PC-3 (cell line): ENCODE measurements around the gene ARL14. TPM values are rescaled to one million over a fixed set of nuclear protein-coding genes. Genes with fewer than 3 reads are reported as not detected.
A peak's percentile ranks its signal among the peaks of the same experiment; 100 is the strongest.

Experiments
- ATAC-seq: fragments of 200-7000 bp; cut with Tn5 transposase; 2 replicates; pipeline ENCODE4 v1.9.1; 2020; ENCODE audit warnings: mild to moderate bottlenecking, moderate library complexity
- BruUV-seq: library from RNA; stranded (reverse); fragments of 400-500 nt; replicated peaks from 2 replicates; lab custom pipeline; 2021; lab: Mats Ljungman, UMichigan
- CTCF ChIA-PET: fragments of 300-600 bp; sonication (Branson Sonifier 250); formaldehyde crosslinking; loops from one replicate; lab custom pipeline; 2022; ENCODE audit warnings: antibody characterized with exemption; lab: Charles Lee
- POLR2A ChIA-PET: fragments of 300-600 bp; sonication (Branson Sonifier 250); formaldehyde crosslinking; loops from one replicate; lab custom pipeline; 2022; ENCODE audit warnings: antibody characterized with exemption; ENCODE audit not compliant: unreplicated experiment; lab: Charles Lee
- DNase-seq: peaks from one replicate; pipeline ENCODE4 v3.0.0-alpha.2; 2015
- H2AFZ ChIP-seq: fragments of 300-600 bp; sonication (generic); 2 replicates; pipeline ENCODE4 v1.6.0; 2016; ENCODE audit warnings: antibody characterized with exemption, low read length
- H3F3A ChIP-seq: fragments of 300-600 bp; sonication (generic); one replicate; pipeline ENCODE4 v1.6.0; 2017; ENCODE audit warnings: antibody characterized with exemption, low read length, control low read depth, mild to moderate bottlenecking; ENCODE audit not compliant: unreplicated experiment
- H3K27ac ChIP-seq: fragments of 300-600 bp; sonication (generic); 2 replicates; pipeline ENCODE4 v1.5.1; 2016; ENCODE audit warnings: mild to moderate bottlenecking, low read length
- H3K27me3 ChIP-seq: fragments of 300-600 bp; sonication (generic); 2 replicates; pipeline ENCODE4 v1.6.1; 2016; ENCODE audit warnings: low read length, mixed read lengths
- H3K36me3 ChIP-seq: fragments of 300-600 bp; sonication (generic); 2 replicates; pipeline ENCODE4 v1.6.1; 2016; ENCODE audit warnings: low read depth, mixed run types, low read length, mixed read lengths
- H3K4me1 ChIP-seq: fragments of 300-600 bp; sonication (generic); 2 replicates; pipeline ENCODE4 v1.5.1; 2016; ENCODE audit warnings: low read length; ENCODE audit not compliant: insufficient read depth
- H3K4me2 ChIP-seq: fragments of 300-600 bp; sonication (generic); 2 replicates; pipeline ENCODE4 v1.6.0; 2016; ENCODE audit warnings: low read length
- H3K4me3 ChIP-seq: fragments of 300-600 bp; sonication (generic); 2 replicates; pipeline ENCODE4 v1.5.1; 2016; ENCODE audit warnings: mild to moderate bottlenecking, low read length, mixed read lengths
- H3K79me2 ChIP-seq: fragments of 300-600 bp; sonication (generic); 2 replicates; pipeline ENCODE4 v1.6.1; 2017; ENCODE audit warnings: low read length, mixed read lengths
- H3K9ac ChIP-seq: fragments of 300-600 bp; sonication (generic); 2 replicates; pipeline ENCODE4 v1.6.0; 2016; ENCODE audit warnings: mild to moderate bottlenecking, low read length
- H3K9me2 ChIP-seq: fragments of 300-600 bp; sonication (generic); replicated peaks from 2 replicates; pipeline ENCODE4 v1.6.1; 2016; ENCODE audit warnings: mixed run types, low read length, mixed read lengths
- H3K9me3 ChIP-seq: fragments of 300-600 bp; sonication (generic); 2 replicates; pipeline ENCODE4 v1.6.1; 2016; ENCODE audit warnings: low read length, mixed read lengths
- H4K20me1 ChIP-seq: fragments of 300-600 bp; sonication (generic); 2 replicates; pipeline ENCODE4 v1.6.1; 2016; ENCODE audit warnings: low read length, mixed read lengths
- EZH2 ChIP-seq: fragments of 300-600 bp; sonication (generic); IDR thresholded peaks from one replicate; pipeline ENCODE4 v1.6.1; 2017; ENCODE audit warnings: antibody characterized with exemption, mild to moderate bottlenecking, low read length; ENCODE audit not compliant: unreplicated experiment
- EZH2phosphoT487 ChIP-seq: fragments of 300-600 bp; sonication (generic); IDR thresholded peaks from 2 replicates; pipeline ENCODE4 v1.6.1; 2018; ENCODE audit warnings: mild to moderate bottlenecking, antibody characterized with exemption, low read length, borderline replicate concordance
- intact Hi-C: fragments of 100-400 bp; cut with micrococcal nuclease; formaldehyde crosslinking; loops from 2 replicates; pipeline ENCODE4 v1.9.0; 2023
- total RNA-seq: library from RNA; depleted of rRNA; stranded (reverse); fragments of >200 nt; gene quantifications from 2 replicates; pipeline ENCODE4 v1.2.3, GENCODE V29; 2014
- TF ChIP-seq, protein P1 (sequence below): fragments of 300-600 bp; sonication (generic); conservative IDR thresholded peaks from 2 replicates; pipeline ENCODE4 v1.5.1; 2017; ENCODE audit warnings: antibody characterized with exemption, low read depth, mild to moderate bottlenecking, low read length

ARL14 gene
- total RNA-seq, 1 experiment from 2014 or later, result 3.9 TPM

DNA sequence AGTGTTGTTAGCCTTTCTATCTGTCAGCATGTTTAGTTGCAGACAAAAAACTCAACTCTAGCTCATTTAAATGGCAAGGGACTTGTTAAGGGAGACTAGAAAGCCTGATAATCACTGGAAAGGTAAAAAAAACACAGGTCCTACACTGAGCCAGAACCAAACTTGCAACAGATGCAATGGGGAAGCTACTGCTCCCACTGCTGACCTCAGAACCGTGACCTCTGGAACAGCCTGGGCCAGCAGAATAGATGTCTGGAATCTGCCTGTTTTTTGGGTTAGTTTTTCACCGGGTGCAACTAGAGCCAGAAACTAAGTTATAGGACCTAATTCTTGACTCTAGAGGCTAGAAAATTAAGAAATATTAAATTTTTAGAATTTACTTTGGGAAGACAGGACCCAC lies 32.5 kb upstream of the ARL14 start:
- no TSS peak for BruUV-seq
- no peak for ATAC-seq

DNA sequence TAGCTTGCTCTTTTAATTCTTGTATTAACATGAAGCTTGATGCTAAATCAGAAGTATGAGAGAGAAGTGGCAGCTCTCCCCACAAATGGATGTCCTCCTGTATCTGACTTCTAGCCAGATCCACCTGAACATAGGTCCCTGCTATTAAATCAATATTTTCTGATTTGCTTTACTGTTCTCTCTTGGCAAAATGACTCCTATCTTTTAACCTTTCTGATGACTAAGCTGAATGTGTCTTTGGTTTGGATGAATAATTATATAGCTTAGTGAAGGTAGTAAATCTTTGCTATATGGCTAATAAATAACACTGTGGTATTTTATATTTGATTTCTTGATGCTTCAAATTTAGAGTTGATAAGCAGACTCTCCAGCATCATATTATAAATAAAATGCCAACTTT lies 28.3 kb upstream of the ARL14 start:
- ATAC-seq, result peak; percentile 61

More for the DNA sequence above, 32.5 kb upstream of the ARL14 start:
- no peaks in the 10 kb centered on the region for H3F3A ChIP-seq
- ChIA-PET CTCF (no interaction called here), POLR2A (no interaction called here)
- H3K4me2 ChIP-seq, result no peak overlapping the region
- no peak overlapping the region for H3K9ac ChIP-seq
- TF ChIP-seq, protein P1, sequence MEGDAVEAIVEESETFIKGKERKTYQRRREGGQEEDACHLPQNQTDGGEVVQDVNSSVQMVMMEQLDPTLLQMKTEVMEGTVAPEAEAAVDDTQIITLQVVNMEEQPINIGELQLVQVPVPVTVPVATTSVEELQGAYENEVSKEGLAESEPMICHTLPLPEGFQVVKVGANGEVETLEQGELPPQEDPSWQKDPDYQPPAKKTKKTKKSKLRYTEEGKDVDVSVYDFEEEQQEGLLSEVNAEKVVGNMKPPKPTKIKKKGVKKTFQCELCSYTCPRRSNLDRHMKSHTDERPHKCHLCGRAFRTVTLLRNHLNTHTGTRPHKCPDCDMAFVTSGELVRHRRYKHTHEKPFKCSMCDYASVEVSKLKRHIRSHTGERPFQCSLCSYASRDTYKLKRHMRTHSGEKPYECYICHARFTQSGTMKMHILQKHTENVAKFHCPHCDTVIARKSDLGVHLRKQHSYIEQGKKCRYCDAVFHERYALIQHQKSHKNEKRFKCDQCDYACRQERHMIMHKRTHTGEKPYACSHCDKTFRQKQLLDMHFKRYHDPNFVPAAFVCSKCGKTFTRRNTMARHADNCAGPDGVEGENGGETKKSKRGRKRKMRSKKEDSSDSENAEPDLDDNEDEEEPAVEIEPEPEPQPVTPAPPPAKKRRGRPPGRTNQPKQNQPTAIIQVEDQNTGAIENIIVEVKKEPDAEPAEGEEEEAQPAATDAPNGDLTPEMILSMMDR, result no peak
- TF ChIP-seq EZH2phosphoT487 (no peak), EZH2 (no peak)
- H3K79me2 ChIP-seq, result no peaks in the 10 kb centered on the region
- no peak for DNase-seq
- H3K9me3 ChIP-seq, result no peaks in the 10 kb centered on the region
- no peak overlapping the region for H2AFZ ChIP-seq
- H4K20me1 ChIP-seq, result no peaks in the 10 kb centered on the region
- H3K27me3 ChIP-seq, result no peaks in the 10 kb centered on the region
- H3K27ac ChIP-seq, result no peak overlapping the region
- intact Hi-C loops, result loop anchor here (5.0 kb wide), 2 partner anchors 43 to 67 kb away; no protein-coding TSS in a partner anchor
- no peak overlapping the region for H3K4me3 ChIP-seq
- peaks cover 22% of the 10 kb centered on the region for H3K4me1 ChIP-seq
- H3K9me2 ChIP-seq, result no peaks in the 10 kb centered on the region
- no peaks in the 10 kb centered on the region for H3K36me3 ChIP-seq

DNA sequence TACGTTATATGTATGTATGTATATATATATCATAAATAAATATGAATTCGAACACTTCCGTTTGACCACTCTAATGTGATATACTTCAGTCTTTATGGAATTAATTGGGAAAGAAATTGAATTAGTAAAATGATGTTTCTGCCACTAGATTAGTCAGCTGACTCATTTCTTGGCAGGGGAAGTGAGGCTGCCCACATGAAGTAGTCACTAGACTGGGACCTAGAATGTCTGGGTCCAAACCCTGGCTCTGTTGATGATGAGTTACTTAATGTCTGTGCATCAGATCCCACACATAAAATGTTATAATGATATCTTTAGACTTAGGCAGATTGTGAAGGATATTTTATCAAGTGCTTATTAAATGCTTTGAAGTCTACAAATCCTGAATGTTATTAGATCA lies 27.4 kb upstream of the ARL14 start:
- peak; percentile 13 for DNase-seq
- CTCF ChIA-PET, result no interaction called here
- H3K27me3 ChIP-seq, result no peaks in the 10 kb centered on the region

More for the DNA sequence above, 28.3 kb upstream of the ARL14 start:
- Histone ChIP-seq H3K9me3 (no peaks in the 10 kb centered on the region), H3K36me3 (no peaks in the 10 kb centered on the region), H2AFZ (no peak overlapping the region), H3K9me2 (no peaks in the 10 kb centered on the region), H3K4me2 (no peak overlapping the region), H3K27ac (no peak overlapping the region), H3K4me3 (no peak overlapping the region), H3F3A (no peaks in the 10 kb centered on the region), H3K9ac (no peak overlapping the region), H3K4me1 (peaks cover 14% of the 10 kb centered on the region), H4K20me1 (no peaks in the 10 kb centered on the region), H3K79me2 (no peaks in the 10 kb centered on the region), H3K27me3 (no peaks in the 10 kb centered on the region)
- CTCF ChIA-PET, result interaction anchor here (0.7 kb wide), 2 partner anchors 71 to 128 kb away, joined by 3 read pairs; no protein-coding TSS in a partner anchor
- peak; percentile 40 for DNase-seq
- no TSS peak for BruUV-seq
- TF ChIP-seq EZH2phosphoT487 (no peak), EZH2 (no peak)
- TF ChIP-seq, protein P1, result no peak
- POLR2A ChIA-PET, result interaction anchor here (0.6 kb wide), 1 partner anchor 293 kb away, joined by 3 read pairs; no protein-coding TSS in a partner anchor
- intact Hi-C loops, result loop anchor here (5.0 kb wide), 1 partner anchor 59 kb away; no protein-coding TSS in a partner anchor

More for the DNA sequence above, 27.4 kb upstream of the ARL14 start:
- intact Hi-C loops, result loop anchor here (5.0 kb wide), 1 partner anchor 58 kb away; no protein-coding TSS in a partner anchor
- no peak overlapping the region for H3K4me3 ChIP-seq
- H3K9me3 ChIP-seq, result no peaks in the 10 kb centered on the region
- H3K79me2 ChIP-seq, result no peaks in the 10 kb centered on the region
- no peaks in the 10 kb centered on the region for H4K20me1 ChIP-seq
- no peak for ATAC-seq
- TF ChIP-seq, protein P1, result no peak
- TF ChIP-seq EZH2, result no peak
- TF ChIP-seq EZH2phosphoT487, result no peak
- H2AFZ ChIP-seq, result no peak overlapping the region
- H3K9ac ChIP-seq, result no peak overlapping the region
- BruUV-seq, result no TSS peak
- H3F3A ChIP-seq, result no peaks in the 10 kb centered on the region
- H3K9me2 ChIP-seq, result no peaks in the 10 kb centered on the region
- POLR2A ChIA-PET, result no interaction called here
- no peak overlapping the region for H3K4me2 ChIP-seq
- no peaks in the 10 kb centered on the region for H3K36me3 ChIP-seq
- H3K27ac ChIP-seq, result no peak overlapping the region
- peaks cover 14% of the 10 kb centered on the region for H3K4me1 ChIP-seq
